ENCODE results near the gene AGXT.
A peak's percentile ranks its signal among the peaks of the same experiment; 100 is the strongest.

AGXT gene

DNA sequence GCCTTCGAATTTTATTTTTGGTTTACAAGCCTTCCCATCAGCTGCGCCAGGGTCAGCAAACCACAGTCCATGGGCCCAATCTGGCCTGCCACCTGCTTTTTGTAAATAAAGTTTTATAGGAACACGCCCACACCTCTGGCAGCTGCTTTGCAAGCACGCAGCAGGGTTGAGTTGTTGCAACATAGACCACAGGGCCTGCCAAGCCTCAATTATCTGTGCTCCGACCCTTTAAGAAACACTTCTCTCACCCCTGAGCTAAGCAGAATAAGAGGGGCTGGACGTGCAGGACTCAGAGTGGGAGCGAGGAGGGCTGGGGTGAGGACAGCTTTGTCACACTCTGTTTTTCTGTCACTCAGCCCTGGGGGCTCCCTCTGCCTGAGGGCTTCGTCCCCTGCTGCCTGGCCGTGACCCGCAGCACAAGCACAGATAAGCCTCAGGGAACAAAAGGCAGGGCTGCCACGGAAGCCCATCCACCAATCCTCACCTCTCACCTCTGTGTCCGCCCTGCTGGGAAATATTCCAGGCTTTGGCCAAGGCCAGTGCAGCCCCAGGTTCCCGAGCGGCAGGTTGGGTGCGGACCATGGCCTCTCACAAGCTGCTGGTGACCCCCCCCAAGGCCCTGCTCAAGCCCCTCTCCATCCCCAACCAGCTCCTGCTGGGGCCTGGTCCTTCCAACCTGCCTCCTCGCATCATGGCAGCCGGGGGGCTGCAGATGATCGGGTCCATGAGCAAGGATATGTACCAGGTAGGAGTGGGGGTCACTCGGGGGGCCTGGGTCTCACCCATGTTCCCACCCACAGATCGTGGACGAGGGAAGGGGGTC is at the start of gene AGXT:
Gene AGXT (plus strand): TSS at position 539 of the 823 bp plus-strand sequence. CDS start 42 bp downstream, at position 581.
- no peak within 1 kb of the TSS for H3K27ac ChIP-seq (ENCODE audit: low read depth, low read length)
- no peak within 1 kb of the TSS for H3K9ac ChIP-seq (ENCODE audit: low read length in 5 of 5)

DNA sequence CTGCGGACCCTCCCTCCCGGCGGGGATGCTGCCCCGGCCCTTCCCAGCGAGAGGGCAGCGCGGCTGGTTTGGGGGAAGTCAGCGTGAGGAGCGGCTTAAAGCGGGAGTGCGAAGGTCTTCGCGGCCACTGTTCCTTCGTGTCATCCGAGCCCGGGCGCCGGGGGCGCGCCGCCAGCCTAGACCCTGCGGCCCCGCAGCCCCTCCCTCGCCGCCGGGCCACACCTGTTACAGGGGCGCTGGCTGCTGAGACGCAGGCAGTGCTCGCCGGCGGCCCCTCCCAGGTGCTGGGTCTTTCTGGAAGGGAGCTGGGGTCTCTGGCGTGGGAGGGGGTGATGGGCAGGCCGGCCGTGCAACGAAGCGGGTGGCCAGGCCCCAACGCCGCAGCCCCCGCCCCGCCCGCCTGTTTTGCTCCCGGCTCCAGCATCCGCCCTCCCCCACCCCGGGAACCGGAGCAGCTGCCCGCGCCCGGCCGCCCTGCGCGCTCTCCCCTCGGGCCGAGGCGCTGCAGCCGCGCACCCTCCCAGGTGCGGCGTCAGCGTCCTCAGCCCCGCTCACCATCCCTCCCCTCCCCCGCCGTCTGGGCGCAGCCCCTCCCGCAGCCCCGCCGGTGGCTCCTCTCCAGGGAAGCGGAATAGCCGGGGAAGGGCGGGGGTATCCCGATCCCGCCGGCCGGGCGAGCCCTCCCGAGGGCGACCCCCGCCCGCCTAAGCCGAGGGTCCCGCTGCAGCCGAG is 49.3 kb upstream of the AGXT start:
- no peak overlapping the region for H3K27ac ChIP-seq (ENCODE audit: low read depth, low read length)
- no peak overlapping the region for H3K9ac ChIP-seq (ENCODE audit: low read length in 5 of 5)

More for the DNA sequence above, at the start of gene AGXT:
- Histone ChIP-seq H3K36me3 (ENCODE audit: control insufficient read depth in 5 of 5, insufficient read depth in 5 of 5, low read length in 5 of 5) (no peaks in the 10 kb centered on the region), H3K4me3 (ENCODE audit: low read depth in 1 of 5, low read length in 5 of 5) (no peak within 1 kb of the TSS), H3K27me3 (ENCODE audit: control insufficient read depth in 5 of 5, insufficient read depth in 4 of 5, low read length in 5 of 5) (no peaks in the 10 kb centered on the region), H3K4me1 (ENCODE audit: control insufficient read depth in 5 of 5, insufficient read depth in 5 of 5, low read length in 5 of 5) (peaks cover 3 to 27% (median 17%) of the 10 kb centered on the region in 5 donors), H3K9me3 (ENCODE audit: control insufficient read depth in 5 of 5, low read length in 5 of 5) (no peaks in the 10 kb centered on the region)

DNA sequence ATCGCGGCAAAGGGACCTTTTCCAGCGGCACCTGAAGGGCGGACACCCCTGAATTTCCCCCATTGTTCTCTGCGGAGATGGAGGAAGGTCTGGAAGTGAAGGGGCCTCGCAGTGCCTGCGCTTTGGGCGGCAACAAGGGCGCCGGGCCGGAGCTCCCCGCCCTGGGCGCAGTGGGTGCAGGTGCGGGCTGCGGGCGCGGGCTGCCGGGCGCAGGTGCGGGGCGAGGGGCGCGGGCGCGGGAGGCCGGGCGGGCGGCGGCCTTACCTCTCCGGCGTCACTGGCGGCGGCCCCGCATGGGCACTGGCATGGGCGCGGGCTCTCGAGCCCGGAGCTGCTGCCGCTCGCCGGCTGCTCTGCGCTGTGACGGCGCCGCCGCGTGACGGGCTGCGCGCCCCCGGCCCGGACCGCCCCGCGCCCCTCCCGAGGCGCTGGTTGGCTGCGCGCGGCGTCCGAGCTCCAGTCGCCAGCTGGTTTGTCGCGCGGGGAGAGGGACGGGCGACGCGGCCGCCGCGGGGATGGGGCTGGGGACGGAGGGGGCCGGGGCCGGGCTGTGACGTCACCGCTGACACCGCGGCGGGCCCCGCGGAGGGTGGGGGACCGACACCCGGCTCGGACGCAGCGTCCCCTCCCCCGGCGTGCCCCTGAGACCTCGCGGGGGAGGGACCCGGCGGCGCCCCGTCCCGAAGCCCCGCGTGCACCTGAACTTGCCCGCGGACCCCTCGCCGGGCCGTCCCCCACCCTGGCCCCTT is 48.6 kb upstream of the AGXT start, which contains the start of gene KIF1A:
Gene KIF1A (minus strand): TSS at position 362 of the 749 bp plus-strand sequence. CDS start 22,467 bp downstream, outside the sequence.
- Histone ChIP-seq H3K27me3 (ENCODE audit: control insufficient read depth in 5 of 5, insufficient read depth in 4 of 5, low read length in 5 of 5) (peaks cover 14 to 64% (median 51%) of the 10 kb centered on the region in 5 donors), H3K9me3 (ENCODE audit: control insufficient read depth in 5 of 5, low read length in 5 of 5) (peaks cover 0 to 12% (median 9%) of the 10 kb centered on the region in 5 donors), H3K27ac (ENCODE audit: low read depth, low read length) (no peak within 1 kb of the TSS), H3K36me3 (ENCODE audit: control insufficient read depth in 5 of 5, insufficient read depth in 5 of 5, low read length in 5 of 5) (no peaks in the 10 kb centered on the region), H3K9ac (ENCODE audit: low read length in 5 of 5) (no peak within 1 kb of the TSS), H3K4me1 (ENCODE audit: control insufficient read depth in 5 of 5, insufficient read depth in 5 of 5, low read length in 5 of 5) (peaks cover 0 to 14% (median 11%) of the 10 kb centered on the region in 5 donors), H3K4me3 (ENCODE audit: low read depth in 1 of 5, low read length in 5 of 5) (peak within 1 kb of the TSS in 1 of 5 donors; percentile 10)

More for the DNA sequence above, 49.3 kb upstream of the AGXT start:
- Histone ChIP-seq H3K36me3 (ENCODE audit: control insufficient read depth in 5 of 5, insufficient read depth in 5 of 5, low read length in 5 of 5) (no peaks in the 10 kb centered on the region), H3K9me3 (ENCODE audit: control insufficient read depth in 5 of 5, low read length in 5 of 5) (peaks cover 2 to 19% (median 15%) of the 10 kb centered on the region in 5 donors), H3K4me3 (ENCODE audit: low read depth in 1 of 5, low read length in 5 of 5) (peak overlapping the region in 1 of 5 donors; percentile 10), H3K27me3 (ENCODE audit: control insufficient read depth in 5 of 5, insufficient read depth in 4 of 5, low read length in 5 of 5) (peaks cover 14 to 58% (median 44%) of the 10 kb centered on the region in 5 donors), H3K4me1 (ENCODE audit: control insufficient read depth in 5 of 5, insufficient read depth in 5 of 5, low read length in 5 of 5) (peaks cover 0 to 14% (median 11%) of the 10 kb centered on the region in 5 donors)

DNA sequence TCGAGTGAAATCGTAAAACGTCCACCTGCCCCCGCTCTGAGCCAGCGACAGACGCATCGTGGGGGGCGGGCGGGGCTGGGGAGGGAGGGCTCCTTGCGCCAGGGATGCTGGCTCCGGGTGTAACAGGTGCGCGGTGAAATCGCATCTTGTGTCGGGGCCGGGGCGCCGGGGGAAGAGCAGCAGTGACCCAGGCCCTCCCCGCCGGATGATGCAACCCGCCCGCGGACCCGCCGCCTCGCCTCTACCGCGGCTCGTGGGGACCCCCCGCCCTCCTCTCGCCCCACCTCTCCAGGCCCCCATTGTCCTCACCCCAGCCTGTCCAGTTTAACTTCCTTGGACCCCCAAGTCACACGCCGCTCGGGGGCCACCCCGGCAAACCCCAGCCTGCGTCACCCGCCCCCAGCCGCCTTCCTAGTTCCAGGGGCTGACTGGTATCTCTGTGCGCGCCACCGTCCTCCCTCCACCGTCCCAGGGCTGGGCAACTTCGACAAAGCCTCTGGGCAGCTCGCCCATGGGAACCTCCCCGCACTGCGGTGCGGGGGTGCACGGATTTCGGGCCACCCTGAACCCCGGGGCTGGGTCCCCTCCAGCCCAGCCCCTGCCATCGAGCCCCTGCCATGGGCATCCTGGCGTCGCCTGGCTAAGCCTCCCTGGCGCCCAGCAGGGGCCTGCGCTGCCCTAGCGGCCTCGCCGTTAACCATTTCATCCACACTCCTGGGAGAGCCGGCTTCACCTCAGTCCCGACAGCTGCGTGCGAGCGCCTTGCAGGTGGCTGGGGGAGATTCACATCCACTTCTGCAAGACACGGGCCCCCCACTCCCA is 47.8 kb upstream of the AGXT start:
- no peaks in the 10 kb centered on the region for H3K36me3 ChIP-seq (ENCODE audit: control insufficient read depth in 5 of 5, insufficient read depth in 5 of 5, low read length in 5 of 5)
- H3K27ac ChIP-seq (ENCODE audit: low read depth, low read length): no peak overlapping the region
- peaks cover 14 to 70% (median 54%) of the 10 kb centered on the region in 5 donors for H3K27me3 ChIP-seq (ENCODE audit: control insufficient read depth in 5 of 5, insufficient read depth in 4 of 5, low read length in 5 of 5)
- no peak overlapping the region for H3K4me3 ChIP-seq (ENCODE audit: low read depth in 1 of 5, low read length in 5 of 5)
- H3K9me3 ChIP-seq (ENCODE audit: control insufficient read depth in 5 of 5, low read length in 5 of 5): peaks cover 0 to 10% (median 7%) of the 10 kb centered on the region in 5 donors
- no peak overlapping the region for H3K9ac ChIP-seq (ENCODE audit: low read length in 5 of 5)
- peaks cover 0 to 14% (median 11%) of the 10 kb centered on the region in 5 donors for H3K4me1 ChIP-seq (ENCODE audit: control insufficient read depth in 5 of 5, insufficient read depth in 5 of 5, low read length in 5 of 5)

DNA sequence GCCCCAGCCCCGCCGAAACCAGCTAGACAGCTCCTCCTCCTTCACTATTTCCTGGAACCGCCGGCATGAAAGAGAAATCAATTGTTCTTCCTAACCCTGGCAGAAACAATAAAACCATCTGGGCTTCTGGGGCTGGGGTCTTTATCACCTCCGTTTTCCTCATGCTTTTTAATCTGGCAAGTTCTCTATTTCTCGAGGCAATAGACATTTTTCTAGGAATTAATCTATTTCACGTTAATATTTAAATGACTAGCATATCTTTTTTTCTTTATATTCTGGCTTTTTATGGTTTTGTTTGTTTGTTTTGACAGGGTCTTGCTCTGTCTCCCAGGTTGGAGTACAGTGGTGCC is 47.2 kb upstream of the AGXT start:
- Histone ChIP-seq H3K9me3 (ENCODE audit: control insufficient read depth in 5 of 5, low read length in 5 of 5) (peaks cover 0 to 10% (median 8%) of the 10 kb centered on the region in 5 donors), H3K4me1 (ENCODE audit: control insufficient read depth in 5 of 5, insufficient read depth in 5 of 5, low read length in 5 of 5) (peaks cover 0 to 14% (median 11%) of the 10 kb centered on the region in 5 donors), H3K27me3 (ENCODE audit: control insufficient read depth in 5 of 5, insufficient read depth in 4 of 5, low read length in 5 of 5) (peaks cover 14 to 76% (median 56%) of the 10 kb centered on the region in 5 donors), H3K4me3 (ENCODE audit: low read depth in 1 of 5, low read length in 5 of 5) (no peak overlapping the region), H3K27ac (ENCODE audit: low read depth, low read length) (no peak overlapping the region), H3K36me3 (ENCODE audit: control insufficient read depth in 5 of 5, insufficient read depth in 5 of 5, low read length in 5 of 5) (no peaks in the 10 kb centered on the region), H3K9ac (ENCODE audit: low read length in 5 of 5) (no peak overlapping the region)

DNA sequence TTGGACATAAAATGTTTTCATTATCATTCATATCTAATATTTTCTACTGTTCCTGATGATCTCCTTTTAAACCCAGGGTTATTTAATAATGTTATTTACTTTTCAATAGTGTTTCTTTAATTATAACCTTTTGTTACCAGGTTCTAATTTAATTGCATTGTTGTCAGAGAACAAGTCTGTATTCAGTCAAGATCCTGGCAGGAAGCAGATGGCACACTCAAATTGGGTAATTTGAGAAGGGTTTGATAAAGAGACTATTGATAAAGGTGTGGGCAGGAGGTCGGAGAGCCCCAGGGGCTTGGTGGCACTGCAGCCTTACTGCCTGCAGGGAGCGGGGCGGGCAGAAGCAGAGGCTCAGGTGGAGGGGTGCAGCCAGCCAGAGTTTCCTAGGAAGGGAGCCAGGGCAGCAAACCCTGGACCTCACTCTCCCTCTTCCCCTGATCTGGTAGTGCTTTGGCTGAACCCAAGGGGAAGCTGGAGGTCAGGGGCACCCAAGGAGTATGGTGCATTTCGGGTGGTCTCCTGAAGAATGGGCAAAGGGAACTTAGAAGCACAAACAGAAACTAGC is 46.3 kb upstream of the AGXT start:
- H3K4me1 ChIP-seq (ENCODE audit: control insufficient read depth in 5 of 5, insufficient read depth in 5 of 5, low read length in 5 of 5): peaks cover 0 to 14% (median 11%) of the 10 kb centered on the region in 5 donors
- peaks cover 0 to 10% (median 9%) of the 10 kb centered on the region in 5 donors for H3K9me3 ChIP-seq (ENCODE audit: control insufficient read depth in 5 of 5, low read length in 5 of 5)
- H3K9ac ChIP-seq (ENCODE audit: low read length in 5 of 5): no peak overlapping the region
- no peak overlapping the region for H3K4me3 ChIP-seq (ENCODE audit: low read depth in 1 of 5, low read length in 5 of 5)
- H3K27ac ChIP-seq (ENCODE audit: low read depth, low read length): no peak overlapping the region
- H3K27me3 ChIP-seq (ENCODE audit: control insufficient read depth in 5 of 5, insufficient read depth in 4 of 5, low read length in 5 of 5): peaks cover 23 to 79% (median 57%) of the 10 kb centered on the region in 5 donors
- no peaks in the 10 kb centered on the region for H3K36me3 ChIP-seq (ENCODE audit: control insufficient read depth in 5 of 5, insufficient read depth in 5 of 5, low read length in 5 of 5)

DNA sequence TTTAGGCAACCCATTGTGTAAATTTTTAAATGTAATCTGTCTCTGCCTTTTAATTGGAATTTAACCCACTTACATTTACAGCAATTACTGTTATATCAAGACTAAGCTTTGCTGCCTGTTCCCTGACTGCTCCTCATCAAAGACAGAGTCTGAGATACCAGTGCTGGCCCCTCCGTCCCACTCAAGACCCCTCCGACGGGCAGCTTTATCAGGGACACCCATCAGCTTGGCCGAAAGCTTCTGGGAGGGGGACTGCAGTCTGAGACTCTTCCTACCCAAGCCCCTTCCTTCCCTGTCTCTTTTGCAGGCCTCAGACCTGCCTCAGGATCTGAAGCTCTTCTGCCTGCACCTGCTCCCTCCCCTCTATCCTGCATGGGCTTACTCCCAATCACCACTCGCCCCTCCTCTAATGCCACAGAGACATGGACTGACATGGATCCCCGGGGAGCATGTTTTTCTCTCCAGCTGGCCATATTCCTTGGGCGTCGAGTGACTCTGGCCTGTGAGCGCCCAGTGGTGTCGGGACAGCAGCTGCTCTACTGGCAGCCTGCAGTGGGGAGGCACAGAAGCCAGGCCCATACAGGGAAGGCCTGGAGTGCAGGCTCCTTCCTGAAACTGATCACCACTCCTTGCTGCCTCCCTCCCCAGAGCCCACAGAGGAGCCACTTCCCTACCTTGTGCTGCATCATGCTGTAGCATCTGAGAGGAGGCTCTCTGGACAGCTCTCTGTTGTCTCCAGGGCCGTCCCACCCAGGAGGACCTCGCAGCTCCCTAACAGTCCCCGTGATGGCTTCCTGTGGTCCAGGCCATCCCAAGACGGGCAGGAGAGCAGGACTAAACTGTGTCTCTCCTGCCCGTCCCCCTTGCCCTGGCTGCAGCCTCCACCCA is 44.9 kb upstream of the AGXT start:
- Histone ChIP-seq H3K4me3 (ENCODE audit: low read depth in 1 of 5, low read length in 5 of 5) (no peak overlapping the region), H3K27ac (ENCODE audit: low read depth, low read length) (no peak overlapping the region), H3K4me1 (ENCODE audit: control insufficient read depth in 5 of 5, insufficient read depth in 5 of 5, low read length in 5 of 5) (peaks cover 0 to 11% (median 8%) of the 10 kb centered on the region in 5 donors), H3K9me3 (ENCODE audit: control insufficient read depth in 5 of 5, low read length in 5 of 5) (peaks cover 0 to 10% (median 9%) of the 10 kb centered on the region in 5 donors), H3K36me3 (ENCODE audit: control insufficient read depth in 5 of 5, insufficient read depth in 5 of 5, low read length in 5 of 5) (no peaks in the 10 kb centered on the region), H3K9ac (ENCODE audit: low read length in 5 of 5) (no peak overlapping the region), H3K27me3 (ENCODE audit: control insufficient read depth in 5 of 5, insufficient read depth in 4 of 5, low read length in 5 of 5) (peaks cover 15 to 80% (median 54%) of the 10 kb centered on the region in 5 donors)

DNA sequence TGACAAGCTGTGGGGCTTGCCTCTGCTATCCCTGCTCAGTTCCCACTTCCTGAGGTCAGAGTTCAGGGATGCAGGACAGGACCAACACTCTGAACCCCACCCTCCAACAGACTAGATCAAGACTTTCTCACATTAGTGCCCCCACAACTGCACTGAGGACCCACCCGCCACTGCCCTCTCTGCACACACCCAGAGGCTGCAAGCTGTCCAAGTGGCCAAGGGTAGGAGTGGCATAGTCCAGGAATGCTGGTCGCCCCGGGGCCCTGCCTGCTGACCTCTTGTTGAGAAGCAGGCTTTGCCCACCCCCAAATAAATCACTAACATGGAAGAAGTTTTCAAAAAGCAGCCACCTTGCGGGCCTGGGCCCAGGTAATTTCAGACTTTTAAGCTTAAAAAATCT is 43.1 kb upstream of the AGXT start:
- Histone ChIP-seq H3K4me3 (ENCODE audit: low read depth in 1 of 5, low read length in 5 of 5) (no peak overlapping the region), H3K27me3 (ENCODE audit: control insufficient read depth in 5 of 5, insufficient read depth in 4 of 5, low read length in 5 of 5) (peaks cover 19 to 84% (median 52%) of the 10 kb centered on the region in 5 donors), H3K36me3 (ENCODE audit: control insufficient read depth in 5 of 5, insufficient read depth in 5 of 5, low read length in 5 of 5) (no peaks in the 10 kb centered on the region), H3K9ac (ENCODE audit: low read length in 5 of 5) (no peak overlapping the region), H3K9me3 (ENCODE audit: control insufficient read depth in 5 of 5, low read length in 5 of 5) (peaks cover 0 to 10% (median 9%) of the 10 kb centered on the region in 5 donors), H3K4me1 (ENCODE audit: control insufficient read depth in 5 of 5, insufficient read depth in 5 of 5, low read length in 5 of 5) (peaks cover 0 to 5% (median 0%) of the 10 kb centered on the region in 5 donors), H3K27ac (ENCODE audit: low read depth, low read length) (no peak overlapping the region)
